WTC11 (cell line): ENCODE data around the gene SERPINH1. TPM values are rescaled to one million over a fixed set of nuclear protein-coding genes. Genes with fewer than 3 reads are reported as not detected.
A peak's percentile ranks its signal among the peaks of the same experiment; 100 is the strongest.

Experiments used
- AR ChIP-seq: fragments of 250-450 bp; sonication (Bioruptor Pico); IDR thresholded peaks from 2 replicates; pipeline ENCODE4 v1.9.0; 2021; ENCODE audit warnings: mild to moderate bottlenecking
- ARID4B ChIP-seq: sonication (generic); formaldehyde crosslinking; IDR thresholded peaks from 2 replicates; pipeline ENCODE4 v1.8.0; 2023; ENCODE audit warnings: missing genetic modification reagents, mild to moderate bottlenecking, borderline replicate concordance
- ATF6 ChIP-seq: sonication (generic); formaldehyde crosslinking; IDR thresholded peaks from 2 replicates; pipeline ENCODE4 v1.8.1; 2023; ENCODE audit warnings: mild to moderate bottlenecking, missing genetic modification reagents
- CBFB ChIP-seq: sonication (generic); formaldehyde crosslinking; IDR thresholded peaks from 2 replicates; pipeline ENCODE4 v1.8.1; 2022; ENCODE audit warnings: mild to moderate bottlenecking, low read depth, missing genetic modification reagents
- E2F4 ChIP-seq: sonication (generic); formaldehyde crosslinking; IDR thresholded peaks from 2 replicates; pipeline ENCODE4 v1.8.1; 2022; ENCODE audit warnings: low read depth, mild to moderate bottlenecking, moderate library complexity, missing genetic modification reagents, borderline replicate concordance
- FOXK1 ChIP-seq: sonication (generic); formaldehyde crosslinking; IDR thresholded peaks from 2 replicates; pipeline ENCODE4 v1.8.0; 2022; ENCODE audit warnings: mild to moderate bottlenecking, moderate library complexity, missing genetic modification reagents
- GABPB1 ChIP-seq: sonication (generic); formaldehyde crosslinking; IDR thresholded peaks from 2 replicates; pipeline ENCODE4 v1.8.1; 2023; ENCODE audit warnings: mild to moderate bottlenecking, missing genetic modification reagents
- IRF1 ChIP-seq: sonication (generic); formaldehyde crosslinking; IDR thresholded peaks from 2 replicates; pipeline ENCODE4 v1.8.0; 2023; ENCODE audit warnings: missing genetic modification reagents
- JUN ChIP-seq: sonication (generic); formaldehyde crosslinking; IDR thresholded peaks from 2 replicates; pipeline ENCODE4 v1.8.0; 2023; ENCODE audit warnings: mild to moderate bottlenecking, missing genetic modification reagents
- KAT7 ChIP-seq: sonication (generic); formaldehyde crosslinking; IDR thresholded peaks from 2 replicates; pipeline ENCODE4 v1.8.1; 2023; ENCODE audit warnings: missing genetic modification reagents, mild to moderate bottlenecking, borderline replicate concordance
- MXD4 ChIP-seq: fragments of 250-450 bp; sonication (Bioruptor Pico); IDR thresholded peaks from 2 replicates; pipeline ENCODE4 v1.8.0; 2021; ENCODE audit warnings: mild to moderate bottlenecking, moderate library complexity, borderline replicate concordance
- NFE2L1 ChIP-seq: sonication (generic); formaldehyde crosslinking; IDR thresholded peaks from 2 replicates; pipeline ENCODE4 v1.8.1; 2023; ENCODE audit warnings: missing genetic modification reagents
- OVOL2 ChIP-seq: fragments of 250-450 bp; sonication (Bioruptor Pico); IDR thresholded peaks from 2 replicates; pipeline ENCODE4 v1.9.0; 2021; ENCODE audit warnings: mild to moderate bottlenecking, borderline replicate concordance
- PREB ChIP-seq: sonication (generic); formaldehyde crosslinking; IDR thresholded peaks from 2 replicates; pipeline ENCODE4 v1.8.1; 2022; ENCODE audit warnings: mild to moderate bottlenecking, missing genetic modification reagents, moderate library complexity, borderline replicate concordance
- PRRX2 ChIP-seq: fragments of 250-450 bp; sonication (Bioruptor Pico); IDR thresholded peaks from 2 replicates; pipeline ENCODE4 v1.8.0; 2021; ENCODE audit warnings: mild to moderate bottlenecking
- TEAD1 ChIP-seq: sonication (generic); formaldehyde crosslinking; IDR thresholded peaks from 2 replicates; pipeline ENCODE4 v1.8.0; 2022; ENCODE audit warnings: mild to moderate bottlenecking, missing genetic modification reagents
- TP53 ChIP-seq: sonication (generic); formaldehyde crosslinking; IDR thresholded peaks from 2 replicates; pipeline ENCODE4 v1.8.1; 2023; ENCODE audit warnings: mild to moderate bottlenecking, missing genetic modification reagents
- USF2 ChIP-seq: sonication (generic); formaldehyde crosslinking; IDR thresholded peaks from 2 replicates; pipeline ENCODE4 v1.8.1; 2023; ENCODE audit warnings: mild to moderate bottlenecking, missing genetic modification reagents, moderate library complexity
- ZBTB21 ChIP-seq: sonication (generic); formaldehyde crosslinking; IDR thresholded peaks from 2 replicates; pipeline ENCODE4 v1.8.1; 2023; ENCODE audit warnings: mild to moderate bottlenecking, missing genetic modification reagents, borderline replicate concordance
- ZMAT4 ChIP-seq: fragments of 250-450 bp; sonication (Bioruptor Pico); IDR thresholded peaks from 2 replicates; pipeline ENCODE4 v1.9.0; 2021; ENCODE audit warnings: mild to moderate bottlenecking
- ZNF232 ChIP-seq: sonication (generic); formaldehyde crosslinking; IDR thresholded peaks from 2 replicates; pipeline ENCODE4 v1.8.0; 2022; ENCODE audit warnings: mild to moderate bottlenecking, missing genetic modification reagents
- ZNF396 ChIP-seq: fragments of 250-450 bp; sonication (Bioruptor Pico); IDR thresholded peaks from 2 replicates; pipeline ENCODE4 v1.8.0; 2021; ENCODE audit warnings: mild to moderate bottlenecking, moderate library complexity, borderline replicate concordance
- ZNF423 ChIP-seq: fragments of 250-450 bp; sonication (Bioruptor Pico); IDR thresholded peaks from 2 replicates; pipeline ENCODE4 v2.1.2; 2022; ENCODE audit warnings: mild to moderate bottlenecking, moderate library complexity
- total RNA-seq: library from RNA; stranded (reverse); gene quantifications from 3 replicates; pipeline ENCODE4 v1.2.3, GENCODE V29; 2021

SERPINH1 gene
- total RNA-seq, 1 experiment from 2014 or later, result 411 TPM

GRCh38 chr11:75576499-75576918, 14.5 kb downstream of the SERPINH1 start (continued):
- TF ChIP-seq NFE2L1 (0 out of 2 replicates have a peak, but pooled peaks have one; percentile 6), USF2 (peak; percentile 67; the same call in 1 of the 2 replicates), MXD4 (CRISPR knock-in tag) (no peak), PRRX2 (no peak), ATF6 (CRISPR knock-in tag) (no peak), GABPB1 (CRISPR knock-in tag) (no peak), AR (CRISPR knock-in tag) (no peak), ZNF423 (CRISPR knock-in tag) (no peak), PREB (CRISPR knock-in tag) (no peak), CBFB (CRISPR knock-in tag) (no peak), IRF1 (CRISPR knock-in tag) (0 out of 2 replicates have a peak, but pooled peaks have one; percentile 55), ZNF396 (CRISPR knock-in tag) (no peak), ZNF232 (CRISPR knock-in tag) (no peak), ZBTB21 (no peak), E2F4 (no peak), OVOL2 (CRISPR knock-in tag) (no peak), TEAD1 (CRISPR knock-in tag) (no peak), JUN (no peak), KAT7 (no peak), ARID4B (CRISPR knock-in tag) (no peak), FOXK1 (CRISPR knock-in tag) (no peak), ZMAT4 (CRISPR knock-in tag) (no peak), TP53 (CRISPR knock-in tag) (no peak)
